ENCODE data around the gene TSPAN1. TPM values are rescaled to one million over a fixed set of nuclear protein-coding genes. Genes with fewer than 3 reads are reported as not detected.

TSPAN1 gene
- total RNA-seq, 2 donors from 2014 or later, result 0.66 to 5.2 TPM

GRCh38 chr1:46197964-46198811, 23.3 kb downstream of the TSPAN1 start, which contains the start of gene POMGNT1:
Gene POMGNT1 (minus strand): TSS chr1:46198434. CDS start chr1:46197821, 613 bp downstream.
- no peaks in the 10 kb centered on the region for H3K27me3 ChIP-seq
- intact Hi-C loops (cut with DNase I), result no loop called here
- peak within 1 kb of the TSS; percentile 54 to 75 for H3K4me3 ChIP-seq
- peak; percentile 54 to 86 (median 83) for TF ChIP-seq POLR2A (IDR thresholded peaks at IDR 0.05)
- TF ChIP-seq, protein P1, sequence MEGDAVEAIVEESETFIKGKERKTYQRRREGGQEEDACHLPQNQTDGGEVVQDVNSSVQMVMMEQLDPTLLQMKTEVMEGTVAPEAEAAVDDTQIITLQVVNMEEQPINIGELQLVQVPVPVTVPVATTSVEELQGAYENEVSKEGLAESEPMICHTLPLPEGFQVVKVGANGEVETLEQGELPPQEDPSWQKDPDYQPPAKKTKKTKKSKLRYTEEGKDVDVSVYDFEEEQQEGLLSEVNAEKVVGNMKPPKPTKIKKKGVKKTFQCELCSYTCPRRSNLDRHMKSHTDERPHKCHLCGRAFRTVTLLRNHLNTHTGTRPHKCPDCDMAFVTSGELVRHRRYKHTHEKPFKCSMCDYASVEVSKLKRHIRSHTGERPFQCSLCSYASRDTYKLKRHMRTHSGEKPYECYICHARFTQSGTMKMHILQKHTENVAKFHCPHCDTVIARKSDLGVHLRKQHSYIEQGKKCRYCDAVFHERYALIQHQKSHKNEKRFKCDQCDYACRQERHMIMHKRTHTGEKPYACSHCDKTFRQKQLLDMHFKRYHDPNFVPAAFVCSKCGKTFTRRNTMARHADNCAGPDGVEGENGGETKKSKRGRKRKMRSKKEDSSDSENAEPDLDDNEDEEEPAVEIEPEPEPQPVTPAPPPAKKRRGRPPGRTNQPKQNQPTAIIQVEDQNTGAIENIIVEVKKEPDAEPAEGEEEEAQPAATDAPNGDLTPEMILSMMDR (IDR thresholded peaks at IDR 0.05), result peak in 3 of 7 experiments; percentile 17 to 26 (median 24)
- H3K27ac ChIP-seq, result peak within 1 kb of the TSS; percentile 56 to 79 (median 69)
- H3K4me1 ChIP-seq, result peaks cover 29% of the 10 kb centered on the region
- H3K9me3 ChIP-seq, result no peaks in the 10 kb centered on the region
- peak; percentile 94 for ATAC-seq
- 0% methylated on average over 52 of the region's 67 CpGs; no CpG with 5 or more reads in 1 of the 2 donors for WGBS, 2 donors
- H3K36me3 ChIP-seq (replicated peaks in 1 of 2; ENCODE audit: insufficient read depth in 1 of 2, low read depth in 2 of 2), result peaks cover 0 to 2% of the 10 kb centered on the region in 2 donors
- peak; percentile 64 to 72 (median 70) for DNase-seq

GRCh38 chr1:46199233-46199749, 24.4 kb downstream of the TSPAN1 start:
- 58 to 72% methylated on average over 3 of the region's 3 CpGs for WGBS, 2 donors
- no peak for TF ChIP-seq POLR2A (IDR thresholded peaks at IDR 0.05)
- TF ChIP-seq, protein P1 (IDR thresholded peaks at IDR 0.05), result no peak
- no peak overlapping the region for H3K27ac ChIP-seq

DNA sequence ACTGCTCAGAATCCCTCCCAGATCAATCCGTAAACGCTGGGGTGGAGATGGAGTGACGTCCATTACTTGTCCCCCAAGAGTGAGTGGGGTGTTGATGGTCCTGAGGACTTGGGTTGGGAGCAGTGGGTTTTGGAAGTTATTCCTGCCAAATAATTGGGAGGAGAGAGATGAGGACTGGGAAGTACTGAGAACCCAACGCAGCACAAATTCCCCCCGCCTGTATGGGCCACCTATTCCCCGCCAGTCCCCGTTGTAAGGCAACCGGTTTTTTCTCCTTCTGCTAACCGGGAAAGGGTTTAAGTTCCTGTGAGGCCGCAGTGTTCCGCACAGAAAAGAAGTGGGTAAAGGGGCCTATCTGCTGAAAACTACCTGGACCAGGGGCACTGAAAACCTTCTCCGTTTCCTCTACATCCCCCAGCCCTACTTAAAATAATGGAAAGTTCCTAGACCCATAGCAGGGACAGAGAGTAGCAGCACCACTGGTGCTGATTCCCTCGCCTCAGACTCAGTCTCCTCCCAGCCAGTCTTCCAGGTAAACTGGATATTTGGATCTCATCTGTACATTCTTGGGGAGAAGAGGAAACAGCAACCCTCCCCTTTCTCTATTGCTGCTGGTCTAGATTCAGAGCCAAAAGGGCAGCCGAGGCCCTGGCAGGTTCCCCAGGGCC, 29.0 kb downstream of the TSPAN1 start:
- no peak overlapping the region for H3K27ac ChIP-seq
- TF ChIP-seq POLR2A (IDR thresholded peaks at IDR 0.05), result no peak
- TF ChIP-seq, protein P1 (IDR thresholded peaks at IDR 0.05), result no peak
- peaks cover 14% of the 10 kb centered on the region for H3K4me1 ChIP-seq
- DNase-seq (no peak), ATAC-seq (no peak)
- H3K27me3 ChIP-seq, result no peaks in the 10 kb centered on the region
- intact Hi-C loops (cut with DNase I), result no loop called here
- no peak overlapping the region for H3K4me3 ChIP-seq
- H3K9me3 ChIP-seq, result no peaks in the 10 kb centered on the region
- no peaks in the 10 kb centered on the region for H3K36me3 ChIP-seq (replicated peaks in 1 of 2; ENCODE audit: insufficient read depth in 1 of 2, low read depth in 2 of 2)
- 65 to 78% methylated on average over 14 of the region's 14 CpGs for WGBS, 2 donors

More at GRCh38 chr1:46199233-46199749, 24.4 kb downstream of the TSPAN1 start:
- Histone ChIP-seq H3K36me3 (replicated peaks in 1 of 2; ENCODE audit: insufficient read depth in 1 of 2, low read depth in 2 of 2) (no peaks in the 10 kb centered on the region), H3K4me1 (peaks cover 33% of the 10 kb centered on the region), H3K9me3 (no peaks in the 10 kb centered on the region), H3K27me3 (no peaks in the 10 kb centered on the region), H3K4me3 (no peak overlapping the region)
- DNase-seq (no peak), ATAC-seq (no peak)
- intact Hi-C loops (cut with DNase I), result no loop called here

- Histone ChIP-seq H3K36me3 (replicated peaks in 1 of 2; ENCODE audit: insufficient read depth in 1 of 2, low read depth in 2 of 2) (no peaks in the 10 kb centered on the region), H3K27me3 (no peaks in the 10 kb centered on the region), H3K4me1 (peaks cover 9% of the 10 kb centered on the region), H3K9me3 (no peaks in the 10 kb centered on the region), H3K27ac (no peak overlapping the region), H3K4me3 (no peak overlapping the region)
- intact Hi-C loops (cut with DNase I), result no loop called here
- no peak for TF ChIP-seq POLR2A (IDR thresholded peaks at IDR 0.05)
- TF ChIP-seq, protein P1 (IDR thresholded peaks at IDR 0.05), result no peak
- DNase-seq (no peak), ATAC-seq (no peak)
- 50 to 70% methylated on average over 5 of the region's 5 CpGs for WGBS, 2 donors
These were observed 29.5 kb downstream of the TSPAN1 start for GRCh38 chr1:46204406-46204742.

All from body of pancreas (tissue), 4 donors.